CD4-positive, alpha-beta T cell treated with Interleukin-4 for 1 hour (primary cell): Measurements from ENCODE around the gene NKX1-2.

ENCODE experiments used
- DNase-seq, 2 donors: peaks; one replicate each; pipeline ENCODE4 v3.0.0-alpha.2; 2020 to 2022

The NKX1-2 gene

DNA sequence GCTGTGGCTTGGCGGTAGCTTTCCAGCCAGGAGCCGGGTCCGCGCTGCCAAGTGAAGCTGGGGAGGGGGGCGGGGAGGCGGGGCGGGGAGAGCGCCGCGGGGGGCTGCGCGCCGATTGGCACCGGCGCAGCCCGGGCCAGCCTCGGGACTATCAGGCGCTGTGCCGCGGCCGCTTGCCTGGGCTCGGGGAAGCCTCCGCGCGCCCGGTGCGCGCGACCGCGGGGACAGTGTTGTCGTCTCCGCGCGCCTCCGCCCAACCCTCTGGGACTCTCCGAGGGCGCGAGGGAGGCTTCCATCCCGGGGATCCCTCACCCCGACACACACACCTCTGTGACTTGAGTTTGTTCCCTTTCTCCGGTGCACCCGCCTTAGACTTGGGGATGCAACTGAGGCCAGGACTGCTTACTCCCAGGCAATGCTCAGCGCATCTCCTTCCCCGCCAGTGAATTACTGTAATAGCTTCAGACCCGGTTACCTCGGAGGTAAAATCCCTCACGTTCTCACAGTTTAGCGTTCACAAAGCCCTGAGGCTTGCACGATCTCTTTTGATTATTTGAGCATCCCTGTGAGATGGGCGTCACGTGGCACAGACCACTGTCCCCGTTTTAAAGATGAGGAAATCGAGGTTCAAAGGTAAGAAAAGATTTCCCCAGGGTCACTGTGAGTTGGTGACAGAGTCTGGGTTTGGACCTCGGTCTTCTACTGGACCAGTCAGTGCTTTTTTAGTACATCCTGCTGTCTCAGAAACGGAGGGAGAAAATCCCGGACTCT lies at the start of gene NKX1-2:
Gene NKX1-2, minus strand, starts transcription at position 24 of the 771 bp plus-strand sequence. CDS start 92 bp downstream, outside the sequence.
- no peak for DNase-seq

- no peak for DNase-seq
Measured at GRCh38 chr10:124498056-124498455, 48.2 kb upstream of the NKX1-2 start.

DNA sequence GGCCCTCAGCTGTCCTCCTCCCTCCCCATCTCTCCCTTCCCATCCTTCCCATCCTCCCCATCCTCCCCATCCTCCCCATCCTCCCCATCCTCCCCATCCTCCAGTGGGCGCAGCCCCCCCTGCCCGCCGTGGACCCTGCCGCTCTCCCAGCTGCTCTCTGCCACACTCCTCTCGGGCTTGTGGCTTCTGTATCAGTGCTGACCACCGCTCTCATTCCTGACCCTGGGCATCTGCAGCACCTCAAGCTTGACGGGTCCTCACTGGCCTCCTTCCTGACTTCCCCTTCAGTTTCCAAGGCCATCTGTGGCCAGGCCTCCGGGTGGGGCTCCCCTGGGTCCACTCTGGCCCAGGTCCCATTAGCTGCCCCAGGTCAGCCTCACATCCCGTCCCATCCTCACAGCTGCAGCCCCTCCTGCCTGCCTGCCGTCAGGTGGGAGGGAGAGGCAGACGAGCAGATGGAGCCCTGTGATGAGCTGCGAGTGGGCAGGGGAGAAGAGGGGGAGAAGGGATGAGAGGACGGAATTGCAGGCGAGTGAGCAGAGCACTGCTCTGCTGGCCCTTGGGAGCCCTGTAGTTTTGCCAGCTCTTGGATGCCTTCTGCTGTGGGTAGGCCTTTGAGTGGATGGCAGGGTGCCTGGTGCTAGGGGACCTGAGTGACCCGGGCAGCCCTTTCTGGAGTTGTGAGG lies 47.5 kb upstream of the NKX1-2 start:
- no peak for DNase-seq

DNA sequence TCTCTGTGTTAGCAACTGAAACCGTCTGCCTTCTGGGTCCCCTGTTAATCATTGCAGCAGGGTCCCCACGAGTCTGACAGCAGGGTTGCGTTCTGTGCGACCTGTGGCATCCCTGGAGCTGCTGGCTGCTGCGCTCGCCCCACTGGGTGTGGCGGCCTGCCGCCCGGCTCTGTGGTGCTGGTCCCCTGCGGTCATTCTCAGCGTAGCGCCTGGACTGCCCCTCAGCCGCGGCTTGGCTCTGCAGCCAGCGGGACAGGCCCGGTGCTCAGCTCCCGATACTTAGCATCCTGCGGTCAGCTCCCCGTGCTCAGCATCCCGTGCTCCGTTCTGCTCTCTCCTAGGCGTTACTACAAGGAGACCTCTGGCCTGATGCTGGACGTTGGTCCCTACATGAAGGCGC lies 46.8 kb upstream of the NKX1-2 start:
- DNase-seq: no peak

GRCh38 chr10:124496150-124496549 lies 46.3 kb upstream of the NKX1-2 start:
- no peak for DNase-seq

- no peak for DNase-seq
Measured at GRCh38 chr10:124495725-124496124, 45.9 kb upstream of the NKX1-2 start.

- no peak for DNase-seq
Measured at GRCh38 chr10:124495162-124495561, 45.3 kb upstream of the NKX1-2 start.

GRCh38 chr10:124494046-124494807 lies 44.4 kb upstream of the NKX1-2 start:
- DNase-seq: no peak

DNA sequence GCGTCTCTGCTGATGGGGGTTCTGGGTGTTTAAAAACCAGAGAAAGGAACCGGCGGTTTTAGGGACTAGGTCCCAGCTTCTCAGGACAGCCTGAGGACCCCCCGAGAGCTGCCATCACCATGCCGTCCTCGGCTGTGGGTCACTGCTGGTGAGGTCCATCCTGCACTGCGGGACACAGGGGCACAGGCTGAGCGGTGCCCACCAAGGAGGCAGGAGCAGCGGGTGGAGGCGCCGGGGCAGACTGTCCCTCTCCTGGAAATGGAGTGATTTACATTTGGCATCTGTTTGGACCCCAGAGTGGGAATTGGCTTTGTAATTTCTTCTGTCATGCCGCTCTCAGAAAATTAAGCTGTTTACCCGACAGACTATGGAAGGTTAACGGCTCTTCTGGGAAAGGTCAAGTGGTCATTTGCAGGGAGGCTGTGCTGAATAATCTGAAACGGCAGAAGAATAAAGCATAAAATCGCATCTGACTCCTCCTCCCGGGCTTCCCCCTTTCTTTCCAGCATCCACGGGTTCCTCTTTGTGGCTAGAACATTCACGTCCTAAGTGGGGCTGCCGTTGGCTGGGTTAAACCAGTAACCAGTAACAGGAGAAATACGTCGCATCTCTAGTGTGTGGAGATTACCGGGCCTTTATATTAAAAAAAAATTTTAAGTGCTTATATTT lies 43.5 kb upstream of the NKX1-2 start:
- peak in 1 of 2 donors; percentile 18 for DNase-seq

DNA sequence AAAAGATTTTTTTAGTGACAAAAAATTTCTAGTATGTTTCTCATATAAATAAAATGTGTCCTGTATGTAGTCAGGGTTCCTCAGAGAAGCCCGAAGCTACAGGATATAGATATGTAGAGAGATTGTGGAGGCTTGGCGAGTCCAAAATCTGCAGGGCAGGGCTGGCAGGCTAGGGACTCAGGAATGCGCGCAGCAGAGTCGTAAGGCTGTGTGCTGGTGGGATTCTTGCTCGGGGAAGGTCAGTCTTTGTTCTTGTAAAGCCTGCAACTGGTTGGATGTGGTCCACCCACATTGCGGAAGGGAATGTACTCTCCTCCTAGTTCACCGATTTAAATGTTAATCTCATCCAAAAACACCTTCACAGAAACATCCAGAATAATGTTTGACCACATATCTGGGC lies 42.4 kb upstream of the NKX1-2 start:
- no peak for DNase-seq

- DNase-seq: no peak
Measured at GRCh38 chr10:124491105-124491504, 41.3 kb upstream of the NKX1-2 start.

DNA sequence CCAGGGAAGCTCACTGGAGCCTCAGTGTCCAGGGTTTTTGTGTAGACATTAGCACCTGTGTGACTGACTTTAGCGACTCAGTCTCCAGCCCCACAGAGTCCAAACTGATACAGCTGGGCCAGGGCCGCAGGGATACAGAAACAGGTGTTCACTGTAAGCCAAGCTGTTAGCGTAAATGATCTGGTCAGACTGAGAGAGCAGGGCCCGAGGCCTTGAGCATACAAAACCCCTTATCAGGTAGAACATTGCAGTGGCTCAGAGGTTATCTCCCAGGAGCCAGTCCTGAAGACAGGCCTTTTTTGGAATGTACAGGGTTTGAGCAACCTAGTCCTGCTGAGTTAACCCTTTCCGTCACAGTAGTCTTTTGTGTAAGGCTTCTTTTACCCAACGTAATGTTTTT lies 36.8 kb upstream of the NKX1-2 start:
- DNase-seq: no peak

GRCh38 chr10:124484661-124485060 lies 34.8 kb upstream of the NKX1-2 start:
- no peak for DNase-seq

GRCh38 chr10:124484031-124484430 lies 34.2 kb upstream of the NKX1-2 start:
- no peak for DNase-seq

- DNase-seq: no peak
Measured at GRCh38 chr10:124482876-124483275, 33.0 kb upstream of the NKX1-2 start.

DNA sequence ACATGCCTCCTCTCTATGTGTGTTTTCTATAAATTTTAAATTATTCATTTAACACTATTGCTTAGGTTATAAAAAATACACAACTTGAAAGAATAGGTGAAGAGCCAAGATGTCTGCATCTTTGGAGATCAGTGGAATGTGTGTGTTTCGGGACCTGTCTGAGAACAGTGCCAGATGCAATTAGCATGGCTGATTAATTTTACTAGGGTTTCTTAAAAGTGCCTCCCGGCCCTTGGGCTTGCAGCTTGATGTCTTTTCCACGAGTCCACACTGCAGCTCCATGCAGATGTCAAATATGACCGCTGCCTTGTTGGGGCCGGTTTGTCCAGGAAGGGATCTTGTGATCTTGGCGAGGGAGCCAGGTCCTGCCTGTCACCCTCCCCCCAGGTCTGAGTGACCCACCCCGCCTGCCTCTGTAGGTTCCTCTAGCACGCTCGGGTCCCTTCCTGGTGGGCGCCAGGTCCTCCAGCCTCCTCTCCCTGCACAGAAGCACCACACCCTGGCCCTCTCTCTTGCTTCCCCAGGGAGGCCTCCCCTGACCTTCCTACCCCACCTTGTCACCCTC lies 32.5 kb upstream of the NKX1-2 start:
- DNase-seq: no peak

DNA sequence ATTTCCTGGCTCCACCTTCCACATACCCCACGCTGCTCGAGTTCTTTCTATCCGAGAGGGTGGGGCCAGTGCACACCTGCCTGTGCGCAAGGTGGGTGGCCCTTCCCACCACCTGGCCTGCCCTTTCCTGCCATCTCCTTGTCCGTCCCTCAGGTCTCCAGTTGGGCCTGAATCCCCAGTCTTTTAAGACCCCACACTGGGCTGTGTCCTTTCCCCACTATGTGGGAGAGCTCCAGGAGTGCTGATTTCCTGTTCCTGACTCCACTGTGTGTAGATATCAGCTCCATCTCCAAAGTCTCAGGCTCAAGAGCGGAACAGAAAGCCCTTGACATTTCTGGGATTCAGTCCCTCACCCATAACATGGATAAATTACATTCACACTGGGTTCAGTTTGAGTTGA lies 31.9 kb upstream of the NKX1-2 start:
- no peak for DNase-seq

- DNase-seq: no peak
Measured at GRCh38 chr10:124480860-124481259, 31.0 kb upstream of the NKX1-2 start.

- DNase-seq: no peak
Measured at GRCh38 chr10:124478515-124478914, 28.7 kb upstream of the NKX1-2 start.

DNA sequence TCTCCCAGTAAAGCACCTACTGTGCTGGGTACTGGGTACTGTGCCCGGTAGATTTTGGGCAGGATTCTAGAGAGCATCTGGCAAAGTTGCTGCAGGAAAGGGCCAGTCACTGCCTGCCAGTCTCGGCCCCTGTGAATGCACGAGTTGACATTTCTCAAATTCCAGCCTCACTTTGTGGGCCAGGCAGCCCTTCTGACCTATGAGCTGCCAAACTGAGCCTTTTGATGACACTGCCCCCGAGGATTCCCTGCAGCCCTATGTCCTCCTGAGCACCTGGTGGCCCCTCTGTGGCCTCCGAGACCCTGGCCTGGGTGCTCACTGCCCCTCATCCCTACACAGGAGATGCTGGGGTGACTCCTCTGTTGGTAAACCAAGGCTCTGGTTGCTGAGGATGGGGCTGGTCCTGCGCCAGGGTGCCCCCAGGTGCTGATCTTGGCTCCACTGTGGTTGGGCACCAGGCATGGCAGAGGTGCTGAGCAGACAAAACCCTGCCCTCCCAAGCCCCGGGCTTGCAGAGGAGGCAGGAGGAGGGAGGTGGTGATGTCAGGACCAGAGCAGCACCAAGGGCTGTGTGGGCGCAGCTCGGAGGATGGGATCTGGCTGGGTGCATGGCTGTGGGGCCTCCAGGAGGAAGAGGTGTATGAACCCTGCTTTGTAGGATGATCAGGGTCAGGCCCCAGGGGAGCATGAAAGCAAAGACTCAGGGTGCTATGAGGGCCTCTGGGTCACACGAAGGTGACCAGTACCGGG lies 28.0 kb upstream of the NKX1-2 start:
- DNase-seq: no peak

- DNase-seq: no peak
Measured at GRCh38 chr10:124476043-124476725, 26.3 kb upstream of the NKX1-2 start.
